ENCODE data around the gene DNAJA1. TPM values are rescaled to one million over a fixed set of nuclear protein-coding genes. Genes with fewer than 3 reads are reported as not detected.

The DNAJA1 gene
- total RNA-seq, 1 experiment from 2014 or later: 186 TPM

GRCh38 chr9:33030285-33030684 is 5.2 kb downstream of the DNAJA1 start:
- intact Hi-C loops (cut with micrococcal nuclease; ENCODE audit: unreplicated experiment): no loop called here
- H3K4me3 Mint-ChIP-seq (ENCODE audit: low read depth, unreplicated experiment): peak overlapping the region; percentile 77
- BruUV-seq (replicated peaks): no TSS peak
- peaks cover 92% of the 10 kb centered on the region for H3K36me3 Mint-ChIP-seq (ENCODE audit: insufficient read depth, unreplicated experiment)
- H3K4me1 Mint-ChIP-seq (ENCODE audit: low read depth, unreplicated experiment): peaks cover 17% of the 10 kb centered on the region
- DNase-seq: no peak
- CTCF ChIA-PET: no interaction called here
- no peak for TF ChIP-seq CTCF (IDR thresholded peaks at IDR 0.05; ENCODE audit: unreplicated experiment)
- H3K27me3 Mint-ChIP-seq (ENCODE audit: unreplicated experiment): no peaks in the 10 kb centered on the region
- H3K9me3 Mint-ChIP-seq (ENCODE audit: low read depth, unreplicated experiment): no peaks in the 10 kb centered on the region
- no peak overlapping the region for H3K27ac Mint-ChIP-seq (ENCODE audit: unreplicated experiment)

- H3K4me3 Mint-ChIP-seq (ENCODE audit: low read depth, unreplicated experiment): no peak overlapping the region
- CTCF ChIA-PET: no interaction called here
- no peak for TF ChIP-seq CTCF (IDR thresholded peaks at IDR 0.05; ENCODE audit: unreplicated experiment)
- intact Hi-C loops (cut with micrococcal nuclease; ENCODE audit: unreplicated experiment): no loop called here
- H3K27ac Mint-ChIP-seq (ENCODE audit: unreplicated experiment): peak overlapping the region; percentile 54
- BruUV-seq (replicated peaks): no TSS peak
- peaks cover 92% of the 10 kb centered on the region for H3K36me3 Mint-ChIP-seq (ENCODE audit: insufficient read depth, unreplicated experiment)
- H3K4me1 Mint-ChIP-seq (ENCODE audit: low read depth, unreplicated experiment): peaks cover 15% of the 10 kb centered on the region
- DNase-seq: no peak
- no peaks in the 10 kb centered on the region for H3K9me3 Mint-ChIP-seq (ENCODE audit: low read depth, unreplicated experiment)
- no peaks in the 10 kb centered on the region for H3K27me3 Mint-ChIP-seq (ENCODE audit: unreplicated experiment)
Measured at GRCh38 chr9:33032292-33032691, 7.2 kb downstream of the DNAJA1 start.

- Mint-ChIP-seq H3K4me1 (ENCODE audit: low read depth, unreplicated experiment) (peaks cover 12% of the 10 kb centered on the region), H3K4me3 (ENCODE audit: low read depth, unreplicated experiment) (no peak overlapping the region), H3K9me3 (ENCODE audit: low read depth, unreplicated experiment) (no peaks in the 10 kb centered on the region), H3K36me3 (ENCODE audit: insufficient read depth, unreplicated experiment) (peaks cover 90% of the 10 kb centered on the region), H3K27me3 (ENCODE audit: unreplicated experiment) (no peaks in the 10 kb centered on the region), H3K27ac (ENCODE audit: unreplicated experiment) (peak overlapping the region; percentile 54)
- no TSS peak for BruUV-seq (replicated peaks)
- no peak for TF ChIP-seq CTCF (IDR thresholded peaks at IDR 0.05; ENCODE audit: unreplicated experiment)
- no peak for DNase-seq
- intact Hi-C loops (cut with micrococcal nuclease; ENCODE audit: unreplicated experiment): no loop called here
- CTCF ChIA-PET: no interaction called here
Measured at GRCh38 chr9:33032865-33033264, 7.8 kb downstream of the DNAJA1 start.

- Mint-ChIP-seq H3K27me3 (ENCODE audit: unreplicated experiment) (no peaks in the 10 kb centered on the region), H3K9me3 (ENCODE audit: low read depth, unreplicated experiment) (no peaks in the 10 kb centered on the region), H3K27ac (ENCODE audit: unreplicated experiment) (no peak overlapping the region), H3K4me1 (ENCODE audit: low read depth, unreplicated experiment) (peaks cover 30% of the 10 kb centered on the region), H3K4me3 (ENCODE audit: low read depth, unreplicated experiment) (no peak overlapping the region), H3K36me3 (ENCODE audit: insufficient read depth, unreplicated experiment) (peaks cover 58% of the 10 kb centered on the region)
- intact Hi-C loops (cut with micrococcal nuclease; ENCODE audit: unreplicated experiment): no loop called here
- DNase-seq: no peak
- no peak for TF ChIP-seq CTCF (IDR thresholded peaks at IDR 0.05; ENCODE audit: unreplicated experiment)
- CTCF ChIA-PET: interaction anchor here (0.6 kb wide), 1 partner anchor 588 kb away, joined by 11 read pairs; no protein-coding TSS in a partner anchor
- BruUV-seq (replicated peaks): no TSS peak
Measured at GRCh38 chr9:33040792-33041431, 15.8 kb downstream of the DNAJA1 start.
